PC-3 (cell line): ENCODE measurements around the gene YBX2. TPM values are rescaled to one million over a fixed set of nuclear protein-coding genes. Genes with fewer than 3 reads are reported as not detected.

Experiments
- ATAC-seq: fragments of 200-7000 bp; cut with Tn5 transposase; 2 replicates; pipeline ENCODE4 v1.9.1; 2020; ENCODE audit warnings: mild to moderate bottlenecking, moderate library complexity
- BruUV-seq: library from RNA; stranded (reverse); fragments of 400-500 nt; replicated peaks from 2 replicates; lab custom pipeline; 2021; lab: Mats Ljungman, UMichigan
- CTCF ChIA-PET: fragments of 300-600 bp; sonication (Branson Sonifier 250); formaldehyde crosslinking; loops from one replicate; lab custom pipeline; 2022; ENCODE audit warnings: antibody characterized with exemption; lab: Charles Lee
- POLR2A ChIA-PET: fragments of 300-600 bp; sonication (Branson Sonifier 250); formaldehyde crosslinking; loops from one replicate; lab custom pipeline; 2022; ENCODE audit warnings: antibody characterized with exemption; ENCODE audit not compliant: unreplicated experiment; lab: Charles Lee
- DNase-seq: peaks from one replicate; pipeline ENCODE4 v3.0.0-alpha.2; 2015
- H2AFZ ChIP-seq: fragments of 300-600 bp; sonication (generic); 2 replicates; pipeline ENCODE4 v1.6.0; 2016; ENCODE audit warnings: antibody characterized with exemption, low read length
- H3F3A ChIP-seq: fragments of 300-600 bp; sonication (generic); one replicate; pipeline ENCODE4 v1.6.0; 2017; ENCODE audit warnings: antibody characterized with exemption, low read length, control low read depth, mild to moderate bottlenecking; ENCODE audit not compliant: unreplicated experiment
- H3K27ac ChIP-seq: fragments of 300-600 bp; sonication (generic); 2 replicates; pipeline ENCODE4 v1.5.1; 2016; ENCODE audit warnings: mild to moderate bottlenecking, low read length
- H3K27me3 ChIP-seq: fragments of 300-600 bp; sonication (generic); 2 replicates; pipeline ENCODE4 v1.6.1; 2016; ENCODE audit warnings: low read length, mixed read lengths
- H3K36me3 ChIP-seq: fragments of 300-600 bp; sonication (generic); 2 replicates; pipeline ENCODE4 v1.6.1; 2016; ENCODE audit warnings: low read depth, mixed run types, low read length, mixed read lengths
- H3K4me1 ChIP-seq: fragments of 300-600 bp; sonication (generic); 2 replicates; pipeline ENCODE4 v1.5.1; 2016; ENCODE audit warnings: low read length; ENCODE audit not compliant: insufficient read depth
- H3K4me2 ChIP-seq: fragments of 300-600 bp; sonication (generic); 2 replicates; pipeline ENCODE4 v1.6.0; 2016; ENCODE audit warnings: low read length
- H3K4me3 ChIP-seq: fragments of 300-600 bp; sonication (generic); 2 replicates; pipeline ENCODE4 v1.5.1; 2016; ENCODE audit warnings: mild to moderate bottlenecking, low read length, mixed read lengths
- H3K79me2 ChIP-seq: fragments of 300-600 bp; sonication (generic); 2 replicates; pipeline ENCODE4 v1.6.1; 2017; ENCODE audit warnings: low read length, mixed read lengths
- H3K9ac ChIP-seq: fragments of 300-600 bp; sonication (generic); 2 replicates; pipeline ENCODE4 v1.6.0; 2016; ENCODE audit warnings: mild to moderate bottlenecking, low read length
- H3K9me2 ChIP-seq: fragments of 300-600 bp; sonication (generic); replicated peaks from 2 replicates; pipeline ENCODE4 v1.6.1; 2016; ENCODE audit warnings: mixed run types, low read length, mixed read lengths
- H3K9me3 ChIP-seq: fragments of 300-600 bp; sonication (generic); 2 replicates; pipeline ENCODE4 v1.6.1; 2016; ENCODE audit warnings: low read length, mixed read lengths
- H4K20me1 ChIP-seq: fragments of 300-600 bp; sonication (generic); 2 replicates; pipeline ENCODE4 v1.6.1; 2016; ENCODE audit warnings: low read length, mixed read lengths
- EZH2 ChIP-seq: fragments of 300-600 bp; sonication (generic); IDR thresholded peaks from one replicate; pipeline ENCODE4 v1.6.1; 2017; ENCODE audit warnings: antibody characterized with exemption, mild to moderate bottlenecking, low read length; ENCODE audit not compliant: unreplicated experiment
- EZH2phosphoT487 ChIP-seq: fragments of 300-600 bp; sonication (generic); IDR thresholded peaks from 2 replicates; pipeline ENCODE4 v1.6.1; 2018; ENCODE audit warnings: mild to moderate bottlenecking, antibody characterized with exemption, low read length, borderline replicate concordance
- intact Hi-C: fragments of 100-400 bp; cut with micrococcal nuclease; formaldehyde crosslinking; loops from 2 replicates; pipeline ENCODE4 v1.9.0; 2023
- total RNA-seq: library from RNA; depleted of rRNA; stranded (reverse); fragments of >200 nt; gene quantifications from 2 replicates; pipeline ENCODE4 v1.2.3, GENCODE V29; 2014
- TF ChIP-seq, protein P1 (sequence below): fragments of 300-600 bp; sonication (generic); conservative IDR thresholded peaks from 2 replicates; pipeline ENCODE4 v1.5.1; 2017; ENCODE audit warnings: antibody characterized with exemption, low read depth, mild to moderate bottlenecking, low read length

Gene YBX2
- total RNA-seq, 1 experiment from 2014 or later = 1.1 TPM

DNA sequence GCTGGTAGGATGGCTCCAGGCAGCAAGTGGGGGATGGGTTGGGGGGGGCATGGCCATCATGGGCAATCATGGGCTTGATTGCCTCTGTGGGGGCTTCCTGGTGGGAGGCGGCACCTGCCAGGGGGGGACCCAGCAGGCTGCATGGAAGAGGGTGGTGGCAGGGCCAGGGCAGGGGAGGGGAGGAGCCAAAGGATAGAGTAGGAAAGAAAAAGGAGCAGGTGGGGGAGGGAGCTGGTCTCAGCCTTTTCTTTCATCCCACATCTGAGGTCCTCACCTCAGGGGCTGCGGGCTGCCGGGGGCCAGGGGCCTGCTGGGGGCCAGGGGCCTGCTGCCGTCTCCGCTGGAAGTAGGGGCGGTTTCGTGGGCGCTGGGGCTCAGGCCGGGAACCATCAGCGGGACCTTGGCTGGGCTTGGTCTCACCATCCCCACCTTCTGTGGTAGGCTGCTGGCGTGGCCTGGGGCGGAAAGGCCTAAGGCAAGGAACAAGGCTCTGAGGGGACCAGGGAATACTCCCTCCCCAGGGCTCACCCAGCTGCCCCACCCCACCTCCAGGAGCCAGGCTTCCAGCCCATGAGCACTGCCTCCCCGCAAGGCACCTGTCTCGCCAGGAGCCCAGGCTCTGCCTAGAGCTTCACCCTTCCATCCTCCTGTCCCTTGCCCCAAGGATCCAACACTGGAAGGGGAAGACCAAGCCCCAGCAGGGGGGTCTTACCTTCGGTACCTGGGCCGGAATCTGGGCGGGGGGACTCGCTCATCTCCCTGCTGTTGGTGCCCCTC is 5.0 kb downstream of the YBX2 start:
- Histone ChIP-seq H4K20me1 (no peaks in the 10 kb centered on the region), H3K79me2 (no peaks in the 10 kb centered on the region), H2AFZ (no peak overlapping the region), H3K27ac (no peak overlapping the region), H3K4me2 (no peak overlapping the region), H3K9ac (no peak overlapping the region), H3K4me3 (no peak overlapping the region), H3K36me3 (no peaks in the 10 kb centered on the region), H3K27me3 (no peaks in the 10 kb centered on the region), H3F3A (no peaks in the 10 kb centered on the region), H3K4me1 (no peaks in the 10 kb centered on the region), H3K9me2 (no peaks in the 10 kb centered on the region), H3K9me3 (no peaks in the 10 kb centered on the region)
- TF ChIP-seq EZH2phosphoT487 (no peak), EZH2 (no peak)
- TF ChIP-seq, protein P1, sequence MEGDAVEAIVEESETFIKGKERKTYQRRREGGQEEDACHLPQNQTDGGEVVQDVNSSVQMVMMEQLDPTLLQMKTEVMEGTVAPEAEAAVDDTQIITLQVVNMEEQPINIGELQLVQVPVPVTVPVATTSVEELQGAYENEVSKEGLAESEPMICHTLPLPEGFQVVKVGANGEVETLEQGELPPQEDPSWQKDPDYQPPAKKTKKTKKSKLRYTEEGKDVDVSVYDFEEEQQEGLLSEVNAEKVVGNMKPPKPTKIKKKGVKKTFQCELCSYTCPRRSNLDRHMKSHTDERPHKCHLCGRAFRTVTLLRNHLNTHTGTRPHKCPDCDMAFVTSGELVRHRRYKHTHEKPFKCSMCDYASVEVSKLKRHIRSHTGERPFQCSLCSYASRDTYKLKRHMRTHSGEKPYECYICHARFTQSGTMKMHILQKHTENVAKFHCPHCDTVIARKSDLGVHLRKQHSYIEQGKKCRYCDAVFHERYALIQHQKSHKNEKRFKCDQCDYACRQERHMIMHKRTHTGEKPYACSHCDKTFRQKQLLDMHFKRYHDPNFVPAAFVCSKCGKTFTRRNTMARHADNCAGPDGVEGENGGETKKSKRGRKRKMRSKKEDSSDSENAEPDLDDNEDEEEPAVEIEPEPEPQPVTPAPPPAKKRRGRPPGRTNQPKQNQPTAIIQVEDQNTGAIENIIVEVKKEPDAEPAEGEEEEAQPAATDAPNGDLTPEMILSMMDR = no peak
- ATAC-seq (no peak), DNase-seq (no peak)
- intact Hi-C loops = no loop called here
- no TSS peak for BruUV-seq
- ChIA-PET CTCF (no interaction called here), POLR2A (interaction anchor here (0.5 kb wide), 1 partner anchor 68 kb away, joined by 3 read pairs; no protein-coding TSS in a partner anchor)

DNA sequence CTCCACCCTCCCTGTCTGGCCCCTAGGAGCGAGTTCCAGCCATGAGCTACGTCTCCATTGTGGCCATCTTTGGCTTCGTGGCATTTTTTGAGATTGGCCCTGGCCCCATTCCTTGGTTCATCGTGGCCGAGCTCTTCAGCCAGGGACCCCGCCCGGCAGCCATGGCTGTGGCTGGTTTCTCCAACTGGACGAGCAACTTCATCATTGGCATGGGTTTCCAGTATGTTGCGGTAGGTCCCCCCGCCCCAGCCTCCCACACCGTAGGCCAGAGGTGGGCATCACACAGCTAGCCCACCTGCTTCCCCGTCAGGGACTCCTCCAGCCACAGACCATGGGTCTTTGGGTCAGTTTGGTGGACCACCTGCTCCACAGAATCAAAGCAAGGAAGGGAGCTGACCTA is 8.8 kb downstream of the YBX2 start:
- Histone ChIP-seq H3K4me2 (no peak overlapping the region), H3K9ac (no peak overlapping the region), H3K9me3 (no peaks in the 10 kb centered on the region), H3K79me2 (no peaks in the 10 kb centered on the region), H3K4me1 (peaks cover 5% of the 10 kb centered on the region), H3K27me3 (no peaks in the 10 kb centered on the region), H3F3A (no peaks in the 10 kb centered on the region), H3K36me3 (no peaks in the 10 kb centered on the region), H3K9me2 (no peaks in the 10 kb centered on the region), H3K27ac (no peak overlapping the region), H3K4me3 (no peak overlapping the region), H4K20me1 (no peaks in the 10 kb centered on the region), H2AFZ (no peak overlapping the region)
- intact Hi-C loops = no loop called here
- TF ChIP-seq EZH2phosphoT487 (no peak), EZH2 (no peak)
- TF ChIP-seq, protein P1 = no peak
- ChIA-PET POLR2A (interaction anchor here (0.6 kb wide), 1 partner anchor 11 kb away, joined by 3 read pairs; no protein-coding TSS in a partner anchor), CTCF (interaction anchor here (0.8 kb wide), 1 partner anchor 11 kb away, joined by 4 read pairs; no protein-coding TSS in a partner anchor)
- no TSS peak for BruUV-seq
- ATAC-seq (no peak), DNase-seq (no peak)

DNA sequence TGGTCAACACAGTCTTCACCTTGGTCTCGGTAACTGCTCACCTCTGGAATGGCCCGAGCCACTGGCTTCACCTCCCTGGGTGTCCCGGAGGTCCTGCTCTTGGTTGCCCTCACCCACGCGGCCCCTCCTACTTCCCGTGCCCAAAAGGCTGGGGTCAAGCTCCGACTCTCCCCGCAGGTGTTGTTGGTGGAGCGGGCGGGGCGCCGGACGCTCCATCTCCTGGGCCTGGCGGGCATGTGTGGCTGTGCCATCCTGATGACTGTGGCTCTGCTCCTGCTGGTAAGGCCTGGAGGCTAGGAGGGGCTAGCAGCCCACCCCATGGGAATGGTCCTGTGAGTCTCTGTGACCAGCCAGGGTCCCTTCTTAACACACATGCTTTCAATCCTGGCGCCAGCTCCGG is 9.5 kb downstream of the YBX2 start:
- H3K4me3 ChIP-seq = no peak overlapping the region
- no TSS peak for BruUV-seq

More for the DNA sequence above, 9.5 kb downstream of the YBX2 start:
- Histone ChIP-seq H3K27ac (no peak overlapping the region), H3K36me3 (no peaks in the 10 kb centered on the region), H3K4me1 (peaks cover 10% of the 10 kb centered on the region), H3K9me3 (no peaks in the 10 kb centered on the region), H3K9ac (no peak overlapping the region), H3K27me3 (no peaks in the 10 kb centered on the region), H4K20me1 (no peaks in the 10 kb centered on the region), H2AFZ (no peak overlapping the region), H3K79me2 (no peaks in the 10 kb centered on the region), H3F3A (no peaks in the 10 kb centered on the region), H3K4me2 (no peak overlapping the region), H3K9me2 (no peaks in the 10 kb centered on the region)
- ATAC-seq (no peak), DNase-seq (no peak)
- TF ChIP-seq EZH2phosphoT487 (no peak), EZH2 (no peak)
- TF ChIP-seq, protein P1 = no peak
- ChIA-PET POLR2A (no interaction called here), CTCF (no interaction called here)
- intact Hi-C loops = no loop called here
